ENCODE data around the gene MSL2. TPM values are rescaled to one million over a fixed set of nuclear protein-coding genes. Genes with fewer than 3 reads are reported as not detected.
"Not testable (repeated sequence)": the region's sequence is repeated elsewhere in the genome, so short reads cannot be mapped to it uniquely, and the experiment has no call there.

The MSL2 gene
- total RNA-seq, 1 donor from 2014 or later = 40.2 TPM

- Mint-ChIP-seq H3K36me3 (ENCODE audit: low read depth) (no peaks in the 10 kb centered on the region), H3K27me3 (ENCODE audit: insufficient read depth) (peaks cover 18% of the 10 kb centered on the region), H3K9me3 (peaks cover 6% of the 10 kb centered on the region), H3K4me3 (no peak overlapping the region), H3K27ac (no peak overlapping the region), H3K4me1 (ENCODE audit: low read depth) (no peaks in the 10 kb centered on the region)
- intact Hi-C loops (cut with micrococcal nuclease) = no loop called here
- DNase-seq (ENCODE audit: low spot score) = no peak
These were observed 75.5 kb downstream of the MSL2 start for GRCh38 chr3:136120373-136121348.

- H3K4me1 Mint-ChIP-seq (ENCODE audit: low read depth); H3K9me3 Mint-ChIP-seq; H3K36me3 Mint-ChIP-seq (ENCODE audit: low read depth); H3K27ac Mint-ChIP-seq; intact Hi-C loops (cut with micrococcal nuclease); DNase-seq (ENCODE audit: low spot score); H3K4me3 Mint-ChIP-seq: not testable (repeated sequence)
- peaks cover 21% of the 10 kb centered on the region for H3K27me3 Mint-ChIP-seq (ENCODE audit: insufficient read depth)
These were observed 76.4 kb downstream of the MSL2 start for GRCh38 chr3:136119783-136120182.

GRCh38 chr3:136119332-136119731 lies 76.8 kb downstream of the MSL2 start:
- H3K36me3 Mint-ChIP-seq (ENCODE audit: low read depth); H3K4me3 Mint-ChIP-seq; DNase-seq (ENCODE audit: low spot score); H3K4me1 Mint-ChIP-seq (ENCODE audit: low read depth); intact Hi-C loops (cut with micrococcal nuclease); H3K27ac Mint-ChIP-seq; H3K9me3 Mint-ChIP-seq: not testable (repeated sequence)
- peaks cover 21% of the 10 kb centered on the region for H3K27me3 Mint-ChIP-seq (ENCODE audit: insufficient read depth)

GRCh38 chr3:136114421-136114820 lies 81.7 kb downstream of the MSL2 start:
- DNase-seq (ENCODE audit: low spot score) = no peak
- intact Hi-C loops (cut with micrococcal nuclease) = no loop called here

GRCh38 chr3:136110481-136110880 lies 85.7 kb downstream of the MSL2 start:
- H3K27me3 Mint-ChIP-seq (ENCODE audit: insufficient read depth) = peaks cover 28% of the 10 kb centered on the region
- intact Hi-C loops (cut with micrococcal nuclease) = no loop called here
- H3K4me3 Mint-ChIP-seq = no peak overlapping the region
- H3K27ac Mint-ChIP-seq = no peak overlapping the region
- no peaks in the 10 kb centered on the region for H3K9me3 Mint-ChIP-seq
- H3K36me3 Mint-ChIP-seq (ENCODE audit: low read depth) = no peaks in the 10 kb centered on the region
- peaks cover 16% of the 10 kb centered on the region for H3K4me1 Mint-ChIP-seq (ENCODE audit: low read depth)
- no peak for DNase-seq (ENCODE audit: low spot score)

More at GRCh38 chr3:136114421-136114820, 81.7 kb downstream of the MSL2 start:
- peaks cover 34% of the 10 kb centered on the region for H3K27me3 Mint-ChIP-seq (ENCODE audit: insufficient read depth)
- H3K4me1 Mint-ChIP-seq (ENCODE audit: low read depth) = peaks cover 9% of the 10 kb centered on the region
- no peaks in the 10 kb centered on the region for H3K36me3 Mint-ChIP-seq (ENCODE audit: low read depth)
- no peak overlapping the region for H3K27ac Mint-ChIP-seq
- peaks cover 6% of the 10 kb centered on the region for H3K9me3 Mint-ChIP-seq
- H3K4me3 Mint-ChIP-seq = no peak overlapping the region

- Mint-ChIP-seq H3K9me3 (no peaks in the 10 kb centered on the region), H3K27me3 (ENCODE audit: insufficient read depth) (peaks cover 26% of the 10 kb centered on the region), H3K36me3 (ENCODE audit: low read depth) (no peaks in the 10 kb centered on the region), H3K4me1 (ENCODE audit: low read depth) (peaks cover 16% of the 10 kb centered on the region), H3K4me3 (no peak overlapping the region), H3K27ac (no peak overlapping the region)
- no peak for DNase-seq (ENCODE audit: low spot score)
- intact Hi-C loops (cut with micrococcal nuclease) = no loop called here
These were observed 86.6 kb downstream of the MSL2 start for GRCh38 chr3:136109499-136109898.

- Mint-ChIP-seq H3K4me3 (no peak overlapping the region), H3K36me3 (ENCODE audit: low read depth) (no peaks in the 10 kb centered on the region), H3K27me3 (ENCODE audit: insufficient read depth) (peaks cover 20% of the 10 kb centered on the region), H3K9me3 (no peaks in the 10 kb centered on the region), H3K4me1 (ENCODE audit: low read depth) (peaks cover 16% of the 10 kb centered on the region), H3K27ac (no peak overlapping the region)
- no peak for DNase-seq (ENCODE audit: low spot score)
- intact Hi-C loops (cut with micrococcal nuclease) = no loop called here
These were observed 90.0 kb downstream of the MSL2 start for GRCh38 chr3:136106101-136106500.

GRCh38 chr3:136105044-136105443 lies 91.1 kb downstream of the MSL2 start:
- no peak overlapping the region for H3K27ac Mint-ChIP-seq
- no peaks in the 10 kb centered on the region for H3K36me3 Mint-ChIP-seq (ENCODE audit: low read depth)
- no peaks in the 10 kb centered on the region for H3K9me3 Mint-ChIP-seq
- DNase-seq (ENCODE audit: low spot score) = no peak
- intact Hi-C loops (cut with micrococcal nuclease) = no loop called here
- H3K27me3 Mint-ChIP-seq (ENCODE audit: insufficient read depth) = peaks cover 14% of the 10 kb centered on the region
- H3K4me1 Mint-ChIP-seq (ENCODE audit: low read depth) = peaks cover 14% of the 10 kb centered on the region
- H3K4me3 Mint-ChIP-seq = no peak overlapping the region

Other genes with a start within 250 kb of the MSL2 start
- gene PPP2R3A, start 230.6 kb downstream of the MSL2 start, total RNA-seq = 0.15 TPM in 1 of 2 replicates, not detected in the other
- gene PCCB, start 54.0 kb upstream of the MSL2 start, total RNA-seq = 41.4 and 41.7 TPM in 2 replicates

All from activated T-helper 1 cell treated with anti-CD3 and anti-CD28 coated beads, Interleukin-12 subunit alpha, Interleukin-12 subunit beta, Interleukin-2, Interleukin-4 antibody, amounts not matched to agents 30 ng/mL and 10 ng/mL and 1 ng/mL, durations not matched to agents 14 hours and 24 hours and 36 hours (primary cell).